GM10847 (cell line): Measurements from ENCODE around the gene DGCR8.

ENCODE experiments used
- POLR2A ChIP-seq: IDR thresholded peaks from 2 replicates; pipeline ENCODE4 v1.6.1; 2011; ENCODE audit not compliant: insufficient read length; ENCODE audit errors: extremely low read depth

The DGCR8 gene

DNA sequence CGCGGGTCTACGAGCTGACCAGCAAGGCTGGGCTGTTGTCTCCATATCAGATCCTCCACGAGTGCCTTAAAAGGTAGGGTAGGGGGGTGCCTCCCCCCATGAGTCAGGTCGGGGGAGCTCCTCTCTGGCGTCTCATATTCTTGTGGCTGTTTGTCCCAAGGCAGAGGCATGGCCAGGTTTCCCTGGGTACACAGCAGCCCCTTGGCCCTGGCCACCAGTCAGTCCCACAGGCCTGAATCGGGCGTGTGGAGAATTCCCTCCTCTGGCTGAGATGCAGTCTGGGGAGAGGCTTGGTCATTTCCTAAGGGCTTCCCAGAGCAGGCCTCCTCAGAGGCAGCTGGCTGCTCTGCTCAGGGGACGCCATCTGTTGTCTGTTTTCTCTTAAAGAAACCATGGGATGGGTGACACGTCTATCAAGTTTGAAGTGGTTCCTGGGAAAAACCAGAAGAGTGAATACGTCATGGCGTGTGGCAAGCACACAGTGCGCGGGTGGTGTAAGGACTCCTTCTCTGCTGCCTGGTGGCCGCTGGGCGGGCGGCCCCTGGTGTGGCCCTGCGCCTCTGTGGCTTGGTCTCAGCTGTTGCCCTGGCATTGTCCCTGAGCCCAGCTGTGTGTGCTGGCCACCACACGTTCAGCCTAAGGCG lies 26.3 kb downstream of the DGCR8 start:
- TF ChIP-seq POLR2A = no peak

DNA sequence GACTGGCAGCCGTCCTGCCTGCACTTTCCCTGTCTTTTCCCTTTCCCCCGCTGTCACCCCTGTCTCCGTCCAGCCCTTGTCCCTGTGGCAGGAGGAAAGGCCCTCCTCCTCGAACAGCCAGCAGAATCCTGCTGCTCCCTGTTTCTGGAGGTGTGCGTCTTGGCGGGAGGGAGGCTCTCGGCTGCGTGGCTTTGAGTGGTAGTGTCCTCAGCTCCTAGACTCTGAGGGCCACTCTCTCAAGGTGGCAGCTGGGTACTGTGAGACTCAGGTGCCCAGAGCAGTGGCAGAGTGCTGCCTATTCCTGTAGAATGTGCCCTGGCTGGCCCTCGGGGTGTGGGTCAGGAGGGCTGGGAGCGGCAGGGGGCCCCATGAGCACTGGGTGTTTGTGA lies 26.8 kb downstream of the DGCR8 start:
- TF ChIP-seq POLR2A = no peak

DNA sequence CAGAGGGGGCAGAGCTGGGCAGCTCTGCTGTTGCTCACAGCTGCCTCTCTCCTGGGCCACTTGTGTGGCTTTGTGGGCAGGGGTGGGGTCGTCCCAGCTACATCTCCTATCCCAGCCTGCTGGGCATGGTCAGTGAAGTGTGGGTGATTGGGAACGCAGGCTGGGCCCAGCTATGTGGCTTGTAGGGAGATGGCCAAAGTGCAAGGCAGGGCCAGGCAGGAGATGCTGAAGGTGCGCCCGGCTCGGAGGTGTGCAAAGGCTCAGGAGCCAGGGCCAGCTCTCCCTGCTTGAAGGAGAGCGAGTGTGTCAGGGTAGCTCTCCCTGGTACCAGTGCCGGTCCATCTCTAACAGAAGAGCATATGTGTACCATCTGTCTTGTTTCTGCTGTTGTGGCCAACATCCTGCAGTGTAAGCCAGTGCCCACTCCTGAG lies 27.4 kb downstream of the DGCR8 start:
- TF ChIP-seq POLR2A = no peak

DNA sequence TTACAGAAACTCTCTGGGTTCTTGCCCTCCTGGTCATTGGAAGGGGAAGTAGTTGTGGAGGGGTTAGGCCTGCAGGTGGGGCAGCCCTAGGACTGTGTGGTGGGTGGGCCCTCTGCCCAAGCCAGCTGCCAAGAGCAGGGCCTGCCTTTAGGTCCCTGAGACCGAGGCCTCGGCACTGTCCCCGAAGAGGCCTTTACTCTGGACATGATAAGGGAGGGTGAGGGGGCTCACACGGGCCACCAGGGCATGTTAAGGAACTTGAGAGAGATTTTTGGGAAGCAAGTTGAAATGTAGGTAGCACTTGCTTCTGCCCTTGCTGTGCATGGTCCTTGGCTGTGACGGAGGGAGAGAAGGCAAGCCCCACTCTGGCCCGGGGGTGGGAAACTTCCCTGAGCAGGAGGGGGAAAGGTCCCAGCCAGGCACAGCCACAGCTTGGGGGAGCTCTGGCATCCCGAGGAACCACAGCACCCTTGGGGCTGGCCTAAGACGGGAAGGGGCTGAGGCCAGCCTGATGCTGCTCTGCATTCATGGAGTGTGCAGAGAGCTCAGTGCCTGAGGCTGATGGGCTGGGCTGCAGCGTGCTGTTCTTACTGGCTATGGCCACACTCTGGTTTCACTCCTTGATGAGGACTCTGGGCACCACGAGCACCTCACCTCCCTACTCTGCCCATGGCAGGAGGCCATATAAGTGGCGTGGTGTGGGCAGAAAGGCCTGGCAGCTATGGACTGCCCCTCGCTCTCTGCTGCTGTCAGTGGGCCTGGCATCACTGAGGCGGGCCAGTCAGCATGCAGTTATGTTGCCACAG lies 28.1 kb downstream of the DGCR8 start:
- no peak for TF ChIP-seq POLR2A

DNA sequence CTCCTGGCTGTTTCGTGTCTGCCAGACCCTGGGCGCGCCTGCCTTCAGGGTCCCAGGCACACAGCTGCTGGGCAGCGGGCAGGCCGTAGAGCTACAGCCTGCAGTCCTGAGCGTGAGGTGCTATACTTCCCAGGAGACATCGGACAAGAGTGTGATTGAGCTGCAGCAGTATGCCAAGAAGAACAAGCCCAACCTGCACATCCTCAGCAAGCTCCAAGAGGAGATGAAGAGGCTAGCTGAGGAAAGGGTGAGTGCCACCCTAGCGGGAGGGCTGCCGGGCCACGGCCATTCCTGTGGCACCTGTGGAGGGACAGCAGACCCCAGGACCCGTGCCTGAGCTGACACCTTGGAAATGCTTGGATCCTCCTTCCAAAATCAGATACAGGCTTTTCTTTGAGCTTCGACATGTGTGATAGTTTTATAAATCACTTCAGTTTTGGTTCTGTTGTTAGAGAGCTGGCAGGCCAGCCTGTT lies 28.8 kb downstream of the DGCR8 start:
- TF ChIP-seq POLR2A = no peak

DNA sequence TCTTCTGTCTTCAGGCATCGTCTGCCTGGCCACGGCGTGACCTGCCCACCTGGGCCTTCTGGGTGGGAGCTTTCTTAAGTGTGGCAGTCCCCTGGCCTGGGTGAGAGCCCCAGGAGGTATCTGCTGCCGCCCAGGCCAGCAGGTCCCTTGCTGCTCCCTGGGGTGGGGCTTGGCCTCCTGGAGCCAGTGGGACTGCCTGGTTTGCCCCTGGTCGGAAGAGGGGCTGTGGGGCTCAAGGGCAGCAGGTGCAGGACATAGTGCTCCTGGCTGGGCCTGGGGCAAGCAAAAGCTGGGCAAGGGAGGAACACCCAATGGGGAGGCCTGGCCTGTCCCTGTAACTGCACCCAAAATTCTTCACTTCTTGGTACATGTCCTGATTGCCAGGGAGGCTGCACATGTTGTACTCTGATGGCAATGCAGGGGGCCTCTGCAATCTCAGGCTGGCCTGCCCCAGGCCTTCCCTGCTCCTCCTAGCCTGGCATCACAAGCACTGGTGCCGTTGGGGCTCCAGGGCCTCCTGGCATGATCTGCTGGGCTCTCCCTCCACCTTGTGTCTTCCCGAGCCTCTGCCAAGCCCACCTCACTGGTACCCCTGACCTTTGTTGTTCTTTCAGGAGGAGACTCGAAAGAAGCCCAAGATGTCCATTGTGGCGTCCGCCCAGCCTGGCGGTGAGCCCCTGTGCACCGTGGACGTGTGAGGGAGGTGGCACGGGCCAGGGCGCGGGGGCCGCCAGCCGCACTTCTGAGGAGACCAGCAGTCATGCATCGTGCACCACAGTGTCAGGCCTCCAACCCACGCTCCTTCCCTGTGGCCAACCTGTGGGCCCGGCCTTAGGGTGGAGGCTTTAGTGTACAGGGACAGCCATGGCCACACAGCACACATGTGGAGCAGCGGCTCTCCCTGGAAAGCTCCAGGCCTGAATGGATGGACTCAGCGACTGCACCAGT lies 29.6 kb downstream of the DGCR8 start:
- no peak for TF ChIP-seq POLR2A

DNA sequence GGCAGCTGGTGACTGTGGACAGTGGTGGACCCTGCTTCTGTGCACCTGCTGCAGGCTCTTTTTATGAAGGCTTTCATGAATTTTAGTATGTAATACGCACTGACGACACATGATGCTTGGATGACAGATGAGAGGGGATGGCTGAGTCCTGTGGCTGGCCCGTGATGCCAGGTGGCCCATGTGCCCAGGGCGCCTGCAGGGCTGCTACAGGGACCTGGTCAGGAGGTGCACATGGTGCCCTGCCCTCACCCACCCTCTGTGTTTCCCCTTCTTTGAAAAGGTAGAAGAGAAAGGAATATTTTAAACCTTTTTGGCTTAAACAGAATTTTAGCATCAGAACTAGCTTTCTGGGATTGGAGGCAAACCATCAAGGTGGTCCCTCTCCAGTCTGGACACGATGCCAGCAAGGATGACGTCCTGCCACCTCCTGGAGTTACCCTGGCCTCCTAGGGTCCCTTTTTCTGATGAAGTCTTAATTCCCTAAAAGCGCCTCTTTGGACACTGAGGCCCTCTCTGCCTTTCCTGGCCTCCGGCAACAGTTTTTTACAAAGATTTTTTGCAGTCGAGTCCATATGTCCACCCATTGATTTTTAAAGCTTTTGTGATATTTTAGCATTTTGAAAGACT lies 30.4 kb downstream of the DGCR8 start:
- no peak for TF ChIP-seq POLR2A

DNA sequence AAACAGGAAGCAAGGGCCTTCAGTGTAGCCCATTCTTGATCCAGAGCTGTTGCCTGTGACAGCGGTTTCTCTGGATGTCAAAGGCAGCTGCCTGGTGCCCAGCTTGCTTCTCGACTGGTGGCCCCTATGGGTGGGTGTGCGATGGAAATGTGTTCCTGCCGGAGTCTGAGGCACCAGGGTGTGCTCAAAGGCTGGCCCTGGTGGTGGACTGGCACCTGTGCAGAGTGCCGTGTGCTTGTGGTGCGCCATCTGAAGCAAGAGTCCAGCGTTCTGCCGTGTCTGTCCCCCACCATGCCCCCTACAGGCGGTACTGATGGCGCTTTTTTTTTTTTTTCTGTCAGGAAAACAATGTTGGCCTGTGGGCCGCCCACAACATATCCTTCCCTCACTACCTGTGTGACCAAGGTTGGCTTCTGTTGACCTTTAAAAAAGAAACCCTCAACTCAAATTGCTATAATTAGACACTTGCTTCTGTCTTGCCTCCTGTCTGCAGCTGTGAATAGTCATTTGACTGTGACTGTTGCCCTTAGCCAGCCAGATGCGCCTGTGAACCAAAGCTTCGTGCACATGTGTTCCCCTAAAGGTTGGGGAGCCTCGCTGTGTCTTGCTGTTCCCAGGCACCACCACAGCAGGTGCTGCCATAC lies 31.1 kb downstream of the DGCR8 start:
- TF ChIP-seq POLR2A = no peak

DNA sequence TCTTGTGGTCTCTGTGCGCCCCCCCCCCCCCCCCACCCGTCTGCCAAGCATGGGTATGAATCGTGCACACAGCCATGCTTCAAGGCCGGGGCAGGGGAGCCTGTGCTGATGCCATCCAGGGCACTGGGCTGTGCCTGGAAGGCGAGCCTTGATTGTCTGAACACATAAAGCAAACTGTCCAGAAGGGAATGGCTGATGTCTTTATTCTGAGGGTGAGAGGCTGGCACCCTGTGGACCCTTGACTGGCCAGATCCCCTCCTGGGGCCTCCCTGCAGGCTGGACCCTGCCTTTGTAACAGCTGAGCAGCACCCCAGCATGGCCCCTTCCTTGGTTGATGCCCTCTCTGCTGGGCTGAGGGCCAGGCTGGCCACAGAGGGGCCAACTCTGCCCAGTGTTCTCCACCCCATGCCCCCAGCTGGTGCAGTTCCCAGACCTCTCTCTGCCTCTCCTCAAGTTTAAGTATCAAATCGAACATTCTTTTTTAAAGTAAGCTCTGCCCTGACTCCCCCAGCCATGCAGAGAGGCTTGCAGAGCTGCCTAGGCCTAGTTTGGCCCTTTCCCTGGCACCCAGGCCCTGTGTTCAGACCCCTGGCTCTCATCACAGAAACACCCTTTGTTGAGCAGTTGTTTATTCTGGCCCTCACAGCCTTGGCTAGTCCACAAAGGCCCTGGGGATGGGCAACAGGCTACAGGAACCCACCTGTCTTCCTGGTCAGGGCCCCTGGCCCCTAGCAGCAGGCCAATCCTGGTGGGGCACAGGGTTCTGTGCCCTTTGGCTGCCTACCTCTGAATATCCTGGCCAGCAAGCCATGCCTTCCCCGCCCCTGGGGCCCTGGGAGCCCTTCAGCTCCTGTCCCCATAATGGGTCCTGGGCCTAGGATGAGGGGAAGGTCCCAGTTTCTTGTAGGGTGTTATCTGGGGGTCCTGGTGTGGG lies 31.9 kb downstream of the DGCR8 start:
- no peak for TF ChIP-seq POLR2A

DNA sequence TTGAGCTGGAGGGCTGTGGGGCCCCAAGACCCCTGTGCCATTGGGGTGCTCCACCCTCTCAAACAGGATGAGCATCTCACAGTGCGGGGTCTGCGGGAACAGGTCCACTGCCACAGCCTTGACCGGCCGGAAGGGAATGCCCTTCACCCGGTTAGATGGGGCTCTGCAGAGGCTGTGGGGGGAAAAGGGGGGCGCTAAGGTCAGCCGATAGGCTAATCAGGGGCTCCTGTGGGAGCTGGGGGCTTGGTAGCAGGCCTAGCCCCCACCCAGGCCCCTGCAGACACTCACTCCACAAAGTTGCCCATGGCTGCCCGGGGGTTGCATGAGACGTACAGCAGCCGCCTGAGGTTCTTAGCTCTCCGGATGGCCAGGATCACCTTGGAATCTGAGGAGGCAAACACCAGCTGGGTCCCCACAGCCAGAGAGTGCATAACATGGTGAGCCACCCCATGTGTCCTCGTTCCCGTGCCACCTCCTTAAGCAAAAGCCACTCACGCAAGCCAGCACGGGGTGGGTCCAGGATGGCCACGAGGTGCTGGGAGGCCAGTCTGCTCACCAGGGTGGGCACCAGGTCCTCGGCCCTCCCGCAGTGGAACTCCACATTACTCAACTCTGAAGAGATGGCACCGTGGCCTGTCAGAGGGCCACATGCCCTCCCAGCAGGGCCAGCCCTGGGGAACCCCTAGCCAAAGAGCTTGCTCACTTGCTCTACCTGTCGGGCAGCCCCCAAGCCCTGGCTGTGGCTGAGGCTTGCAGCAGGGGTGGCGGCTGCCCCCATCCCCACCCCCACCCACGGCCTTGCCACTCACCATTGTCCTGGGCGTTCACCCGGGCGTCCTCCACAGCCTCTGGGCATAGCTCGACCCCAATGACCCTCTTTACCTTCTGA lies 32.8 kb downstream of the DGCR8 start:
- no peak for TF ChIP-seq POLR2A

DNA sequence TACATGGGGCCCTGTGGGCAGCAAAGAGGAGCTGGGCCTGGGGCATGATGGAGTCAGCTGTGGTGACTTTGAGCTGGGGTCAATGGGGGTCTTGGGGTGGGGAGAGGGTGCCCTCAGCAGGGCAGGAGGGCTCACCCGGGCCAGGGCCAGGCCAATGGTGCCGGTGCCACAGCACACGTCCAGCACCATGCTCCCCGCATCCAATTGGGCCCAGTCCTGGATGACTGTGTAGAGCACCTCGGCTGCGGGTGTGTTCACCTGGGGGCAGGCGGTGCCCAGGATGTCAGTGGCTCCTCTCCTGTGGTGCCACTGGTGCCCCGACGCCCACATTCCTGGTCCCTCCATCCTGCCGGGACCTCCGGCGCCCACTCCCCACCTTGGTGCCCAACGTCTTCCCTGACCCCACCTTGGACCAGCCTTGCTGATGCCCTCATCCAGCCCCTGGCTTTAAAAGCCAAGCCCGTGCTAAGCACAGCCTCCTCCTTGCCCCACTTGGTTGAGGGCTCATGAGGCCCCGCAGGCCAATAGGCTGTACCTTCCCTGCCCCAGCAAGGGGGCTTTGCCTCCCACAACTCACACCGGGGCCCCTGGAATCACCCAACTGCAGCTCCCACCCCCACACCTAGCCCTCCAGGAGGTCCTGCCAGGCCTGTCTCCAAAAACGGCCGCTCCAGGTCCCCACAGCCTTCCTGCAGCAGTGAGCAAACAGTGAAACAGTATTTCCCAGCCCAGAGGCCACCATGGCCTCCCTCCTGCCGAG lies 33.7 kb downstream of the DGCR8 start:
- no peak for TF ChIP-seq POLR2A
